Skeletal muscle satellite cell (primary cell): Measurements from ENCODE around the gene DEFB126.

Experiments used
- H3K27me3 ChIP-seq: 2 replicates; pipeline ENCODE4 v1.7.0; 2013; ENCODE audit warnings: low read length; ENCODE audit not compliant: control insufficient read depth, insufficient read depth
- H3K36me3 ChIP-seq: 2 replicates; pipeline ENCODE4 v1.7.0; 2013; ENCODE audit warnings: mild to moderate bottlenecking, control low read depth, low read length; ENCODE audit not compliant: insufficient read depth
- H3K4me1 ChIP-seq: 2 replicates; pipeline ENCODE4 v1.7.0; 2013; ENCODE audit warnings: low read length; ENCODE audit not compliant: control insufficient read depth, insufficient read depth
- H3K4me2 ChIP-seq: 2 replicates; pipeline ENCODE4 v1.7.0; 2013; ENCODE audit warnings: mild to moderate bottlenecking, low read length
- H3K4me3 ChIP-seq: 2 replicates; pipeline ENCODE4 v1.7.0; 2013; ENCODE audit warnings: low read length
- H3K9ac ChIP-seq: 2 replicates; pipeline ENCODE4 v1.7.0; 2013; ENCODE audit warnings: mild to moderate bottlenecking, low read depth, low read length, moderate library complexity
- H3K9me3 ChIP-seq: replicated peaks from 2 replicates; pipeline ENCODE4 v1.7.0; 2013; ENCODE audit warnings: mild to moderate bottlenecking, control low read depth, low read length

Gene DEFB126

GRCh38 chr20:157154-157553 is 14.8 kb downstream of the DEFB126 start, which contains the start of gene DEFB127:
DEFB127 (plus strand) TSS chr20:157454; CDS start chr20:157545, 91 bp downstream.
- Histone ChIP-seq H3K27me3 (peaks cover 3% of the 10 kb centered on the region), H3K36me3 (no peaks in the 10 kb centered on the region), H3K9me3 (no peaks in the 10 kb centered on the region), H3K9ac (no peak within 1 kb of the TSS), H3K4me3 (no peak within 1 kb of the TSS), H3K4me1 (no peaks in the 10 kb centered on the region), H3K4me2 (no peak within 1 kb of the TSS)

DNA sequence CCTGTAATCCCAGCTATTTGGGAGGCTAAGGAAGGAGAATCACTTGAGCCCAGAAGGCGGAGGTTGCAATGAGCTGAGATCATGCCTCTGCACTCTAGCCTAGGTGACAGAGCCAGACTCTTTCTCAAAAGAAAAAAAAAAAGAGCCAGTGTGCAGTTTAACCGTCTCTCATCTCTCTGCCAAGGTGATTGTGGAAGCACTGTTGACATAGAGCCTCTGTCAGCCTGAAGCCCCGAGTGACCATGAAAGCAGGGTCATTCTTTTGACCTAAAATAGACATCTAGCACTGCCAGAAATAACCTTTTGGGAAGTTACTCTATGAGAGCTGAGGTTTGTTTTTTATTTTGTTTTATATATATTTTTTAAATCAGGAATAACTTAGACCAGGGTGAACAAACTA is 22.2 kb downstream of the DEFB126 start:
- Histone ChIP-seq H3K9me3 (no peaks in the 10 kb centered on the region), H3K4me3 (no peak overlapping the region), H3K9ac (no peak overlapping the region), H3K4me2 (no peak overlapping the region), H3K4me1 (no peaks in the 10 kb centered on the region), H3K27me3 (peaks cover 3% of the 10 kb centered on the region), H3K36me3 (no peaks in the 10 kb centered on the region)

DNA sequence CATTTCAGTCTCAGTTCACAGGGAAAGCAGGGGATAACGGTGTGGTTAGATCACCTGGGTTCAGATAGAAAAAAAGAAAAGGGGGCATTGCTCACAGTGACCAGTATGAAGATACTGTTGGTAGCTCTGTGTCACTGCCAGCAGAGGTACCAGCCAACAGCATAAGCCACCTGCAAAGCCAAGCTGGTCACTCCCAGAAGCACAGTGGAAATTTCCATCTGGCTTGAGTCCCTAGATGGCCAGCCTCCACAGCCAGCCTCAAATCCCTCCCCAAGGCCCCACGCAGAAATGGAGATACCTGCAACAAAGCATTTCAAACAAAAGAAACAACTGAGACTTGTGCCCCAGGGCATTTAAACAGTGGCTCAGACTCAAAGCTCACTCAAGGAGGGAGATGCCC is 26.5 kb downstream of the DEFB126 start:
- no peak overlapping the region for H3K9ac ChIP-seq
- H3K27me3 ChIP-seq: no peaks in the 10 kb centered on the region
- no peaks in the 10 kb centered on the region for H3K4me1 ChIP-seq
- H3K36me3 ChIP-seq: no peaks in the 10 kb centered on the region
- H3K9me3 ChIP-seq: no peaks in the 10 kb centered on the region
- no peak overlapping the region for H3K4me3 ChIP-seq
- no peak overlapping the region for H3K4me2 ChIP-seq

- Histone ChIP-seq H3K4me2 (no peak overlapping the region), H3K4me1 (no peaks in the 10 kb centered on the region), H3K9ac (no peak overlapping the region), H3K36me3 (no peaks in the 10 kb centered on the region), H3K4me3 (no peak overlapping the region), H3K27me3 (peaks cover 5% of the 10 kb centered on the region), H3K9me3 (no peaks in the 10 kb centered on the region)
These were observed 41.9 kb downstream of the DEFB126 start for GRCh38 chr20:184288-184687.

DNA sequence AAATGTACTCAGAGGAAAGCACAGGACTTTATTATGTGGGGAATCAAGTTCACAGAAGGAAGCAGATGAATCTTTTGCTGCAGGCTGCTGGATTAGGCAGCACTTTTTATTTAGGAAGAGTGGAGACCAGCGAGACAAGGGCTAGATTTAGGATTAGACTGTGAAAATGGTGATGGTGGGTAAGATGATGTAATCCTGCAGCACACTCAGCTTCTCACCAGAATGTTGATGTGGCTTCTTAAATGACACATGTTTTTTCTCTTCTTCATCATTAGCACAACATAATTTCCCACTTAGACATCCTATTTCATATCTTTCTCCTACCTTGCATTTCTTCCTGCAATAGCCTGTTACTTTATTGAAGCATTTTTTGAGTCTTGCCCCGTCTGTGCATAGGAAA is 45.3 kb downstream of the DEFB126 start:
- Histone ChIP-seq H3K27me3 (peaks cover 4% of the 10 kb centered on the region), H3K9ac (no peak overlapping the region), H3K4me1 (no peaks in the 10 kb centered on the region), H3K36me3 (no peaks in the 10 kb centered on the region), H3K9me3 (no peaks in the 10 kb centered on the region), H3K4me3 (no peak overlapping the region), H3K4me2 (no peak overlapping the region)

DNA sequence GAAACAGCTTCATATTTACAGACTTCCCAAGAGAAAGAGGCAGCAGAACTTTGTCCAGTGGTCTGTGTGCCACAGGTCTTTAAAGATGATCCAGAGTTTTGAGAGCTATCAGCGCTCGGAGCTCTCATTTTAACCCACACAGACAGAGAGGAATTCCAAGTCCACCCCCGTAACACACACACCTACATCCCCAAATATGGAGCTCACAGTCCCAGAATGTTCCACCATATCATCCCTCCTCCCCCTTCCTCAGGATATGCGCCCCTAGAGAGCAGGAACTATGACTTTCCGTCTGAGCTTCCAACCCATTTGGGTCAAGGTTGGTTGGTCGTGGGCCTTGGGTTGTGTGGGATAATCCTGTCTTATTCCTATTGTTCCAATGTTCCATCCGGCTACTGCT is 47.2 kb downstream of the DEFB126 start, which contains the start of gene DEFB128:
TSS of gene DEFB128 (minus strand) at position 101 of the 400 bp plus-strand sequence. CDS start at position 13, 88 bp downstream.
- H3K9me3 ChIP-seq: no peaks in the 10 kb centered on the region
- H3K4me2 ChIP-seq: no peak within 1 kb of the TSS
- no peaks in the 10 kb centered on the region for H3K4me1 ChIP-seq
- H3K4me3 ChIP-seq: no peak within 1 kb of the TSS
- H3K9ac ChIP-seq: no peak within 1 kb of the TSS
- no peaks in the 10 kb centered on the region for H3K36me3 ChIP-seq
- peaks cover 4% of the 10 kb centered on the region for H3K27me3 ChIP-seq
